CD4-positive, alpha-beta T cell treated with Interleukin-2 at 100 ng/mL for 4 hours (primary cell): Measurements from ENCODE around the gene PNRC1.
A peak's percentile ranks its signal among the peaks of the same experiment; 100 is the strongest.
"Not testable (repeated sequence)": the region's sequence is repeated elsewhere in the genome, so short reads cannot be mapped to it uniquely, and the experiment has no call there.

Source experiments
- DNase-seq: peaks from one replicate; pipeline ENCODE4 v3.0.0-alpha.2; 2020; ENCODE audit warnings: low spot score

Gene PNRC1

GRCh38 chr6:89080281-89081128, at the start of gene PNRC1:
TSS of gene PNRC1 (plus strand) at chr6:89080751. CDS start at chr6:89080895, 144 bp downstream.
- DNase-seq: peak; percentile 100

- no peak for DNase-seq
These were observed 48.0 kb upstream of the PNRC1 start for GRCh38 chr6:89032599-89032998.

- no peak for DNase-seq
These were observed 47.1 kb upstream of the PNRC1 start for GRCh38 chr6:89033461-89033860.

GRCh38 chr6:89034116-89034515, 46.4 kb upstream of the PNRC1 start:
- DNase-seq: not testable (repeated sequence)

- DNase-seq: peak; percentile 17
These were observed 45.8 kb upstream of the PNRC1 start for GRCh38 chr6:89034586-89035251.

GRCh38 chr6:89035252-89036101, 45.1 kb upstream of the PNRC1 start:
- no peak for DNase-seq

GRCh38 chr6:89037141-89037900, 43.2 kb upstream of the PNRC1 start:
- no peak for DNase-seq

GRCh38 chr6:89037901-89038293, 42.7 kb upstream of the PNRC1 start:
- not testable (repeated sequence) for DNase-seq

- DNase-seq: no peak
These were observed 37.9 kb upstream of the PNRC1 start for GRCh38 chr6:89042664-89043063.

- no peak for DNase-seq
These were observed 36.1 kb upstream of the PNRC1 start for GRCh38 chr6:89044328-89045010.

GRCh38 chr6:89045011-89045387, 35.6 kb upstream of the PNRC1 start:
- no peak for DNase-seq

GRCh38 chr6:89045576-89045975, 35.0 kb upstream of the PNRC1 start:
- no peak for DNase-seq

GRCh38 chr6:89047473-89047872, 33.1 kb upstream of the PNRC1 start:
- DNase-seq: no peak

- DNase-seq: no peak
These were observed 32.1 kb upstream of the PNRC1 start for GRCh38 chr6:89048288-89048923.

GRCh38 chr6:89048985-89049384, 31.6 kb upstream of the PNRC1 start:
- DNase-seq: no peak

GRCh38 chr6:89050155-89050554, 30.4 kb upstream of the PNRC1 start:
- DNase-seq: no peak

GRCh38 chr6:89050697-89051096, 29.9 kb upstream of the PNRC1 start:
- no peak for DNase-seq

- no peak for DNase-seq
These were observed 28.9 kb upstream of the PNRC1 start for GRCh38 chr6:89051676-89052075.

- no peak for DNase-seq
These were observed 26.3 kb upstream of the PNRC1 start for GRCh38 chr6:89054208-89054607.

GRCh38 chr6:89057759-89058158, 22.8 kb upstream of the PNRC1 start:
- DNase-seq: no peak

GRCh38 chr6:89058627-89059026, 21.9 kb upstream of the PNRC1 start:
- no peak for DNase-seq
